HG02938 (cell line): ENCODE results near the gene ACBD6.
"Not testable (repeated sequence)": the region's sequence is repeated elsewhere in the genome, so short reads cannot be mapped to it uniquely, and the experiment has no call there.

Experiments used
- ATAC-seq: cut with Tn5 transposase; IDR thresholded peaks from one replicate; pipeline ENCODE4 v1.9.1; 2021; ENCODE audit warnings: mild to moderate bottlenecking, moderate library complexity; ENCODE audit not compliant: unreplicated experiment

Gene ACBD6

GRCh38 chr1:180489976-180490375 is 12.4 kb downstream of the ACBD6 start:
- no peak for ATAC-seq

GRCh38 chr1:180489313-180489712 is 13.1 kb downstream of the ACBD6 start:
- no peak for ATAC-seq

GRCh38 chr1:180488661-180489060 is 13.7 kb downstream of the ACBD6 start:
- no peak for ATAC-seq

- no peak for ATAC-seq
Observed at GRCh38 chr1:180486092-180486491, 16.3 kb downstream of the ACBD6 start.

GRCh38 chr1:180484490-180484889 is 17.9 kb downstream of the ACBD6 start:
- ATAC-seq: no peak

GRCh38 chr1:180482425-180483275 is 19.7 kb downstream of the ACBD6 start:
- no peak for ATAC-seq

- no peak for ATAC-seq
Observed at GRCh38 chr1:180470031-180470430, 32.3 kb downstream of the ACBD6 start.

- no peak for ATAC-seq
Observed at GRCh38 chr1:180468311-180468710, 34.1 kb downstream of the ACBD6 start.

GRCh38 chr1:180462102-180462501 is 40.3 kb downstream of the ACBD6 start:
- no peak for ATAC-seq

GRCh38 chr1:180461682-180462081 is 40.7 kb downstream of the ACBD6 start:
- ATAC-seq: not testable (repeated sequence)

GRCh38 chr1:180458807-180459206 is 43.6 kb downstream of the ACBD6 start:
- ATAC-seq: no peak

GRCh38 chr1:180456191-180456590 is 46.2 kb downstream of the ACBD6 start:
- ATAC-seq: no peak

- ATAC-seq: no peak
Observed at GRCh38 chr1:180451504-180451903, 50.9 kb downstream of the ACBD6 start.

- ATAC-seq: no peak
Observed at GRCh38 chr1:180444522-180444921, 57.9 kb downstream of the ACBD6 start.

- ATAC-seq: no peak
Observed at GRCh38 chr1:180440335-180440734, 62.0 kb downstream of the ACBD6 start.

- ATAC-seq: no peak
Observed at GRCh38 chr1:180435566-180435965, 66.8 kb downstream of the ACBD6 start.

GRCh38 chr1:180433873-180434272 is 68.5 kb downstream of the ACBD6 start:
- ATAC-seq: no peak

- no peak for ATAC-seq
Observed at GRCh38 chr1:180431683-180432082, 70.7 kb downstream of the ACBD6 start.

- no peak for ATAC-seq
Observed at GRCh38 chr1:180428782-180429695, 73.3 kb downstream of the ACBD6 start.

GRCh38 chr1:180425952-180426351 is 76.4 kb downstream of the ACBD6 start:
- no peak for ATAC-seq

- no peak for ATAC-seq
Observed at GRCh38 chr1:180424848-180425457, 77.4 kb downstream of the ACBD6 start.
